Right lobe of liver (tissue), 6 donors: ENCODE results near the gene OPTN. TPM values are rescaled to one million over a fixed set of nuclear protein-coding genes. Genes with fewer than 3 reads are reported as not detected.
A peak's percentile ranks its signal among the peaks of the same experiment; 100 is the strongest.
"Not testable (repeated sequence)": the region's sequence is repeated elsewhere in the genome, so short reads cannot be mapped to it uniquely, and the experiment has no call there.

Source experiments
- ATAC-seq, 4 donors: fragments of 200-7000 bp; cut with Tn5 transposase; one replicate each; pipeline ENCODE4 v1.9.1; 2020; ENCODE audit warnings: mild to moderate bottlenecking in 4 of 4, moderate library complexity in 4 of 4
- DNase-seq, 3 donors: peaks; one replicate each; pipeline ENCODE4 v3.0.0-alpha.2; 2020
- H3K27ac ChIP-seq, 3 donors: fragments of 200-600 bp; one replicate each; pipeline ENCODE4 v1.8.0; 2022
- H3K27me3 ChIP-seq, 2 donors: fragments of 200-600 bp; one replicate each; pipeline ENCODE4 v1.8.0; 2022
- H3K36me3 ChIP-seq, 4 donors: fragments of 200-600 bp; sonication (generic) in 1 of 4; one replicate each; pipeline versions ENCODE4 v1.5.1 to v1.8.0; 2017 to 2022; ENCODE audit warnings: control low read depth in 1 of 4
- H3K4me1 ChIP-seq, 4 donors: fragments of 200-600 bp; sonication (generic) in 1 of 4; one replicate each; pipeline versions ENCODE4 v1.5.1 to v1.8.0; 2017 to 2022; ENCODE audit warnings: control low read depth in 1 of 4
- H3K4me3 ChIP-seq, 3 donors: fragments of 200-600 bp; one replicate each; pipeline ENCODE4 v1.8.0; 2022
- H3K9me3 ChIP-seq, 4 donors: fragments of 200-600 bp; sonication (generic) in 1 of 4; one replicate each; pipeline versions ENCODE4 v1.5.1 to v1.8.0; 2017 to 2022; ENCODE audit warnings: control low read depth in 1 of 4
- POLR2A ChIP-seq: fragments of 450-650 bp; IDR thresholded peaks from one replicate; pipeline ENCODE4 v1.6.1; 2017; ENCODE audit warnings: antibody characterized with exemption, mild to moderate bottlenecking
- WGBS: methylation state at CpG from one replicate; pipeline ENCODE4 v1.1.6; 2018; ENCODE audit warnings: low coverage, low lambda C conversion rate; ENCODE audit not compliant: insufficient coverage; ENCODE audit errors: missing lambda C conversion rate; 5-methylcytosine and 5-hydroxymethylcytosine counted together
- intact Hi-C, 2 donors: fragments of 100-400 bp; cut with DNase I; formaldehyde crosslinking; loops; one replicate each; pipeline versions ENCODE4 v1.11.2 to v1.14.1; 2022
- long read RNA-seq: library from polyadenylated mRNA; unstranded; transcript quantifications from one replicate; pipeline ENCODE4 v2.0.0, GENCODE V29; 2019
- total RNA-seq, 6 experiments: library from RNA; depleted of rRNA in 2 of 6; stranded (reverse); fragments of >200 nt in 2 of 6; fragmentation: NEBNext Ultra II Directional in 3 of 6; extraction: Animal tissue kit (Norgen Biotek cat#: 25700) in 3 of 6; gene quantifications; one replicate each; pipeline versions ENCODE4 v1.1.0 to v1.2.4, GENCODE V29; 2016 to 2023
- TF ChIP-seq, protein P1 (sequence below), 4 donors: fragments of 200-600 bp in 3 of 4; fragments of 450-650 bp in 1 of 4; IDR thresholded peaks; one replicate each; pipeline versions ENCODE4 v1.5.1 to v1.8.0; 2016 to 2022; ENCODE audit warnings: antibody characterized with exemption in 4 of 4, mild to moderate bottlenecking in 2 of 4
- donor health status: DM: no; HTN: yes; CAD: no.
- donor health status: DM: no; HTN: no; CAD: no.
- donor health status: DM: no; HTN: no; CAD: no.
- donor health status: DM: no; HTN: yes; CAD: no.
- donor health status: DM: no; HTN: yes; CAD: no.

OPTN gene
- 10 to 100 TPM; 30.4 to 70.7 (median 36.9) TPM for total RNA-seq
- long read RNA-seq, transcript OPTN-205 (14 exons, 3,321 nt): major isoform, 6 of 22 reads
- long read RNA-seq, partial matches to known transcripts: 10 of 22 reads
- long read RNA-seq, other reads (novel, unspliced or antisense): 6 of 22 reads

DNA sequence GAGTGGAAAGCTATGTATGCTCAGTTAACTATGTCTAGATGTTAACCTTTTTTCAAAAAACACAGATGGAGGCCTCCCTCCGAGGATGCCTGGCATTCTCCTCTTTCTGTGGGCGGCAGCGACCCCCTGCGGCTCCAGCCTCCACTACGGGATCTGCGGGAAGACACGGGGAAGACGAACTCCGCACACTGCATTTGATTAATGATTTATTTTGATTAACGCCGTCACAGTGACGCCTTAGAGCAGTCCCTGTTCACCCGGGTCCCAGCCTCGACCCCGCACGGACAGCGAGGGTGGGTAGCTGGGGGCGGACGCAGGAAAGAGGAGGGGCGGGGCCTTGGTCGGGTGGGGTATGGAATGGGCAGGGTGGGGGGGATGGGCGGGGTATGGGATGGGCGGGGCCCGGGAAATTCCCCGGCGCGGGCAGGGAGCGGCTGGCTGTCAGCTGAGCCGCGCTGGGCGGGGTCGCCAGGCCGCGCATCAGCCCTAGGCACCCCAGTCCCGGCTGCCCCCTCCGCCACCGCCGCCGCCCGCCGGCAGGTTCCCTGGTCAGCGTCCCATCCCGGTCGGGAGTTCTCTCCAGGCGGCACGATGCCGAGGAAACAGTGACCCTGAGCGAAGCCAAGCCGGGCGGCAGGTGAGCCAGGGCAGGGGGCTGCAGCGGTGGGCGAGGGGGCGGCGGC is at the start of gene OPTN:
Gene OPTN, plus strand, starts transcription at position 498 of the 683 bp plus-strand sequence. CDS start 8,960 bp downstream, outside the sequence.
- DNase-seq (peak; percentile 81 to 89 (median 85)), ATAC-seq (peak; percentile 70 to 86 (median 75))
- 0% methylated on average over 17 of the region's 54 CpGs for WGBS
- intact Hi-C loops: no loop called here
- peak; percentile 72 for TF ChIP-seq POLR2A
- TF ChIP-seq, protein P1, sequence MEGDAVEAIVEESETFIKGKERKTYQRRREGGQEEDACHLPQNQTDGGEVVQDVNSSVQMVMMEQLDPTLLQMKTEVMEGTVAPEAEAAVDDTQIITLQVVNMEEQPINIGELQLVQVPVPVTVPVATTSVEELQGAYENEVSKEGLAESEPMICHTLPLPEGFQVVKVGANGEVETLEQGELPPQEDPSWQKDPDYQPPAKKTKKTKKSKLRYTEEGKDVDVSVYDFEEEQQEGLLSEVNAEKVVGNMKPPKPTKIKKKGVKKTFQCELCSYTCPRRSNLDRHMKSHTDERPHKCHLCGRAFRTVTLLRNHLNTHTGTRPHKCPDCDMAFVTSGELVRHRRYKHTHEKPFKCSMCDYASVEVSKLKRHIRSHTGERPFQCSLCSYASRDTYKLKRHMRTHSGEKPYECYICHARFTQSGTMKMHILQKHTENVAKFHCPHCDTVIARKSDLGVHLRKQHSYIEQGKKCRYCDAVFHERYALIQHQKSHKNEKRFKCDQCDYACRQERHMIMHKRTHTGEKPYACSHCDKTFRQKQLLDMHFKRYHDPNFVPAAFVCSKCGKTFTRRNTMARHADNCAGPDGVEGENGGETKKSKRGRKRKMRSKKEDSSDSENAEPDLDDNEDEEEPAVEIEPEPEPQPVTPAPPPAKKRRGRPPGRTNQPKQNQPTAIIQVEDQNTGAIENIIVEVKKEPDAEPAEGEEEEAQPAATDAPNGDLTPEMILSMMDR (IDR thresholded peaks at IDR 0.05): peak; percentile 57 to 70 (median 62)
- peak within 1 kb of the TSS; percentile 87 to 97 (median 91) for H3K27ac ChIP-seq
- no peaks in the 10 kb centered on the region for H3K27me3 ChIP-seq
- H3K9me3 ChIP-seq: no peaks in the 10 kb centered on the region
- peak within 1 kb of the TSS; percentile 84 to 91 (median 91) for H3K4me3 ChIP-seq
- no peaks in the 10 kb centered on the region for H3K36me3 ChIP-seq
- peaks cover 0 to 21% (median 6%) of the 10 kb centered on the region in 4 donors for H3K4me1 ChIP-seq

- WGBS: 47% methylated on average over 7 of the region's 7 CpGs
- no peaks in the 10 kb centered on the region for H3K4me1 ChIP-seq
- H3K4me3 ChIP-seq: no peak overlapping the region
- ATAC-seq (no peak), DNase-seq (no peak)
- intact Hi-C loops: no loop called here
- TF ChIP-seq, protein P1 (IDR thresholded peaks at IDR 0.05): no peak
- TF ChIP-seq POLR2A: no peak
- H3K9me3 ChIP-seq: no peaks in the 10 kb centered on the region
- H3K36me3 ChIP-seq: no peaks in the 10 kb centered on the region
- H3K27me3 ChIP-seq: no peaks in the 10 kb centered on the region
- H3K27ac ChIP-seq: no peak overlapping the region
Observed at GRCh38 chr10:13051126-13051694, 48.8 kb upstream of the OPTN start.

DNA sequence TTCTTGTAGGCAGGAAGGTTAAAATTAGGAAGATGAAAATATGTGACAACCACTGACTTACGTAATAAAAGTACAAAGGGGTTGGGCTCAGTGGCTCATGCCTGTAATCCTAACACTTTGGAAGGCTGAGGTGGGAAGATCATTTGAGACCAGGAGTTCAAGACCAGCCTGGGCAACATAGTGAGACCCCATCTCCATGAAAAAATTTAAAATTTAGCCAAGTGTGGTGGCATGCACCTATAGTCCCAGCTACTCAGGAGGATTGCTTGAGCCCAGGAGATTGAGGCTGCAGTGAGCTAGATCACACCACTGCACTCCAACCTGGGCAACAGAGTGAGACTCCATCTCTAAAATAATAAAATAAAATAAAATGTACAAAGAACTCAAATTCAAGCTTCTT is 46.8 kb upstream of the OPTN start:
- ATAC-seq, H3K27me3 ChIP-seq, intact Hi-C loops, H3K27ac ChIP-seq, H3K4me1 ChIP-seq, DNase-seq, H3K9me3 ChIP-seq, H3K36me3 ChIP-seq, H3K4me3 ChIP-seq: not testable (repeated sequence)
- 43% methylated on average over 1 of the region's 1 CpG for WGBS

- no peak for DNase-seq
- H3K27me3 ChIP-seq: no peaks in the 10 kb centered on the region
- H3K36me3 ChIP-seq: no peaks in the 10 kb centered on the region
- no peaks in the 10 kb centered on the region for H3K4me1 ChIP-seq
- no peak overlapping the region for H3K4me3 ChIP-seq
- ATAC-seq: no peak
- H3K27ac ChIP-seq: no peak overlapping the region
- 83% methylated on average over 7 of the region's 7 CpGs for WGBS
- no peaks in the 10 kb centered on the region for H3K9me3 ChIP-seq
- intact Hi-C loops: no loop called here
- TF ChIP-seq, protein P1 (IDR thresholded peaks at IDR 0.05): no peak
- TF ChIP-seq POLR2A: no peak
Observed at GRCh38 chr10:13053794-13054462, 46.0 kb upstream of the OPTN start.

- H3K9me3 ChIP-seq: no peaks in the 10 kb centered on the region
- H3K36me3 ChIP-seq: no peaks in the 10 kb centered on the region
- ATAC-seq (no peak), DNase-seq (no peak)
- H3K27me3 ChIP-seq: no peaks in the 10 kb centered on the region
- TF ChIP-seq, protein P1 (IDR thresholded peaks at IDR 0.05): no peak
- no peak for TF ChIP-seq POLR2A
- 76% methylated on average over 4 of the region's 4 CpGs for WGBS
- H3K4me1 ChIP-seq: no peaks in the 10 kb centered on the region
- no peak overlapping the region for H3K4me3 ChIP-seq
- H3K27ac ChIP-seq: no peak overlapping the region
- intact Hi-C loops: no loop called here
Observed at GRCh38 chr10:13054844-13055243, 45.1 kb upstream of the OPTN start.
